ENCODE measurements around the gene CNN2. TPM values are rescaled to one million over a fixed set of nuclear protein-coding genes. Genes with fewer than 3 reads are reported as not detected.
A peak's percentile ranks its signal among the peaks of the same experiment; 100 is the strongest.

The CNN2 gene
- total and polyA plus RNA-seq, 2 of the 8 experiments (the other 6 are each of a cell fraction or from before 2014, with no cell fraction given), result 189 to 551 TPM

DNA sequence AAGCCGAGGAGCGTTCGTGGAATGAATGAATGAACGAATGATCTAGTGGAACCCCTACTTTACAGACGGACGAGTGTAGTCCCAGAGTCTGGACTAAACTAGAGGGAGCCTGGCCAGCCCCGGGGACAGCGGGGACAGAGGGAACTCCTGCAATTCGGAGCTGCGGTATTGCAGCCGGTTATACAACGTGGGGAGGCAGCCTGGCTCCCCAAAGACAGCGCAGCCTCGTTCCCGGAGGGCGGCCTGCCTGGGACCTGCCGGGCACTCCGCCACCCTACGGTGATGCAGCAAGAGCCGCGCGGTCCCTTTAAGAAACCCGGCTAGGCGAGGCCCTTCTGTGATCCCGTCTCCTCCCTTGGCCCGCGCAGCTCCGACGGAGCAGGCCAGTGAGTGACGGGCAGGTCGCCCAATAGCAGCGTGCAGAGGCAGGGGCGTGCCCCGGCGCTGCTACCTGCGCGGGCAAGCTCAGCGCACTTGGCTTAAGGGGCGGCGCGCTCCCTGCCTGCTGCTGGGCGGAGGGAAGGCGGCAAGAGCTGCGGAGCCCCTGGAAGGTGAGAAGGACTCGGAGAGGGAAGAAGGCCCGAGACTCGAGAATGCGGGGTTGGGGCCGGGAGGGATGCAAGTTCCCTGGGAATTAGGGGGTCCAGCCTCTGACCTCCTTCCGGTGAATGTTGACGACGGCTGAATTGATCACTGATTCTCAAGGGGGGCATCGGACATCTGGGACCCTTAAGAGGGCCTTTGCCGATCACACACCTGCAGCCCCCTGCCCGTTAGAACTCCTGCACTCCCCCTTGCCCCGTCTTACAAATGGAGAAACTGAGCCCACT lies 13.5 kb downstream of the CNN2 start, which contains the start of gene ABCA7 (continued):
- TF ChIP-seq RAD21 (IDR thresholded peaks at IDR 0.05 in 1 of 2, conservative IDR thresholded peaks at IDR 0.05 in 1 of 2; ENCODE audit: low read depth in 2 of 2, low read length in 2 of 2) (peak in 1 of 2 experiments; percentile 14; a peak in 1 of 4 replicates), KDM1A (IDR thresholded peaks at IDR 0.05; ENCODE audit: borderline replicate concordance, low read length) (0 out of 2 replicates have a peak, but pooled peaks have one; percentile 6), CREB1 (IDR thresholded peaks at IDR 0.05) (peak; percentile 84), SP4 (IDR thresholded peaks at IDR 0.05; ENCODE audit: low read length) (peak; percentile 85; the same call in 1 of the 2 replicates), SIN3A (conservative IDR thresholded peaks at IDR 0.05 in 1 of 2, IDR thresholded peaks at IDR 0.05 in 1 of 2; ENCODE audit: low read depth in 1 of 2, low read length in 2 of 2) (peak; percentile 22 to 70; a peak in 2 of 4 replicates), EGR1 (IDR thresholded peaks at IDR 0.05; ENCODE audit: borderline replicate concordance, low read depth, low read length) (no peak), RBBP5 (IDR thresholded peaks at IDR 0.05; ENCODE audit: borderline replicate concordance, low read depth, low read length) (0 out of 2 replicates have a peak, but pooled peaks have one; percentile 22), EZH2 (IDR thresholded peaks at IDR 0.05; ENCODE audit: low read depth, low read length, severe bottlenecking) (no peak), NRF1 (IDR thresholded peaks at IDR 0.05; ENCODE audit: low read depth, low read length) (peak; percentile 56), SP2 (IDR thresholded peaks at IDR 0.05; ENCODE audit: low read length) (peak; percentile 67), HDAC6 (IDR thresholded peaks at IDR 0.05; ENCODE audit: low read depth, low read length) (no peak), TBP (IDR thresholded peaks at IDR 0.05; ENCODE audit: low read depth, low read length) (peak; percentile 61), JUND (IDR thresholded peaks at IDR 0.05; ENCODE audit: low read length) (no peak), HDAC2 (IDR thresholded peaks at IDR 0.05; ENCODE audit: borderline replicate concordance in 1 of 2, low read depth in 2 of 2, low read length in 2 of 2) (peak in 1 of 2 experiments; percentile 69; a peak in 1 of 4 replicates), SP1 (IDR thresholded peaks at IDR 0.05; ENCODE audit: low read depth, low read length) (peak; percentile 95)
- TF ChIP-seq, protein P1, sequence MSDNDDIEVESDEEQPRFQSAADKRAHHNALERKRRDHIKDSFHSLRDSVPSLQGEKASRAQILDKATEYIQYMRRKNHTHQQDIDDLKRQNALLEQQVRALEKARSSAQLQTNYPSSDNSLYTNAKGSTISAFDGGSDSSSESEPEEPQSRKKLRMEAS (IDR thresholded peaks at IDR 0.05), result peak; percentile 69
- TF ChIP-seq, protein P2, sequence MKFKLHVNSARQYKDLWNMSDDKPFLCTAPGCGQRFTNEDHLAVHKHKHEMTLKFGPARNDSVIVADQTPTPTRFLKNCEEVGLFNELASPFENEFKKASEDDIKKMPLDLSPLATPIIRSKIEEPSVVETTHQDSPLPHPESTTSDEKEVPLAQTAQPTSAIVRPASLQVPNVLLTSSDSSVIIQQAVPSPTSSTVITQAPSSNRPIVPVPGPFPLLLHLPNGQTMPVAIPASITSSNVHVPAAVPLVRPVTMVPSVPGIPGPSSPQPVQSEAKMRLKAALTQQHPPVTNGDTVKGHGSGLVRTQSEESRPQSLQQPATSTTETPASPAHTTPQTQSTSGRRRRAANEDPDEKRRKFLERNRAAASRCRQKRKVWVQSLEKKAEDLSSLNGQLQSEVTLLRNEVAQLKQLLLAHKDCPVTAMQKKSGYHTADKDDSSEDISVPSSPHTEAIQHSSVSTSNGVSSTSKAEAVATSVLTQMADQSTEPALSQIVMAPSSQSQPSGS (IDR thresholded peaks at IDR 0.05; ENCODE audit: low read length), result peak; percentile 54

All from H1 (cell line).